ENCODE measurements around the gene LPGAT1. TPM values are rescaled to one million over a fixed set of nuclear protein-coding genes. Genes with fewer than 3 reads are reported as not detected.

Gene LPGAT1
- total RNA-seq, 1 donor from 2014 or later = 5.7 TPM

DNA sequence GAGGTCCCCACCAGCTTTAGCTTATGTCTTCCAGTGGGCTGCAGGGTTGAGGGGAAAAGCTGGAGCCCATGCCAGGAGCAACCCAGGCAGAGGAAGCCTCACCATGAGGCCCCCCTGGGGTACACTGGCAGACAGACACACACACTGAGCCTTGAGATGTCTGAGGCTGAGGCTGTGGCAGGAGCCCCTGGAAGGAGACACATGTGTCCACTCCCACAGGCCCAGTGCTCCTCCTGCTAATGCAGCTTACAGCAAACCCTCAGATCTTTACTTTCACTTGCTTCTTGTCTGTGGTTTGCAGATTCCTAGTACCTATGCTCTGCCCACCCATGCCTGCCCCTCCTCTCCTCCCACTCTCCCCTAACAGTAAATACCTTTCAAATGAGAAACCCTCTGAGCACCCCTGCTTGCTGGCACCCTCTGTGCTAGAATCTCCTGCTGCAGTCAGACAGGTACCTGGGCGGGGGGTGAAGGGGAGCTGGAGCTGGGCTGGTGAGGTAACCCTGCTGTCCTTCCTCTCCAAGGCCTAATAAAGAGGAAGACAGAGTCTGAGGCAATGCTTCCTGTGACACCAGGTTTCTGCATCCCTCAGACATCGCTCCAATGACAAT lies 91.8 kb downstream of the LPGAT1 start:
- peaks cover 35% of the 10 kb centered on the region for H3K4me1 Mint-ChIP-seq
- DNase-seq (ENCODE audit: low spot score) = no peak
- H3K36me3 Mint-ChIP-seq = no peaks in the 10 kb centered on the region
- no peaks in the 10 kb centered on the region for H3K9me3 Mint-ChIP-seq
- H4K20me1 ChIP-seq (ENCODE audit: low read depth) = no peaks in the 10 kb centered on the region
- peaks cover 26% of the 10 kb centered on the region for H3K27me3 Mint-ChIP-seq (ENCODE audit: insufficient read depth, low read depth)
- no peak overlapping the region for H3K9ac ChIP-seq
- H3K4me2 ChIP-seq = no peak overlapping the region
- H3K27ac ChIP-seq = no peak overlapping the region
- no peaks in the 10 kb centered on the region for H3K9me3 ChIP-seq (ENCODE audit: low read depth)
- TF ChIP-seq EZH2phosphoT487 (IDR thresholded peaks at IDR 0.05) = no peak
- TF ChIP-seq, protein P1, sequence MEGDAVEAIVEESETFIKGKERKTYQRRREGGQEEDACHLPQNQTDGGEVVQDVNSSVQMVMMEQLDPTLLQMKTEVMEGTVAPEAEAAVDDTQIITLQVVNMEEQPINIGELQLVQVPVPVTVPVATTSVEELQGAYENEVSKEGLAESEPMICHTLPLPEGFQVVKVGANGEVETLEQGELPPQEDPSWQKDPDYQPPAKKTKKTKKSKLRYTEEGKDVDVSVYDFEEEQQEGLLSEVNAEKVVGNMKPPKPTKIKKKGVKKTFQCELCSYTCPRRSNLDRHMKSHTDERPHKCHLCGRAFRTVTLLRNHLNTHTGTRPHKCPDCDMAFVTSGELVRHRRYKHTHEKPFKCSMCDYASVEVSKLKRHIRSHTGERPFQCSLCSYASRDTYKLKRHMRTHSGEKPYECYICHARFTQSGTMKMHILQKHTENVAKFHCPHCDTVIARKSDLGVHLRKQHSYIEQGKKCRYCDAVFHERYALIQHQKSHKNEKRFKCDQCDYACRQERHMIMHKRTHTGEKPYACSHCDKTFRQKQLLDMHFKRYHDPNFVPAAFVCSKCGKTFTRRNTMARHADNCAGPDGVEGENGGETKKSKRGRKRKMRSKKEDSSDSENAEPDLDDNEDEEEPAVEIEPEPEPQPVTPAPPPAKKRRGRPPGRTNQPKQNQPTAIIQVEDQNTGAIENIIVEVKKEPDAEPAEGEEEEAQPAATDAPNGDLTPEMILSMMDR (IDR thresholded peaks at IDR 0.05) = no peak
- TF ChIP-seq EZH2 (IDR thresholded peaks at IDR 0.05) = no peak
- no peaks in the 10 kb centered on the region for H3F3A ChIP-seq (ENCODE audit: low read depth)
- H3K79me2 ChIP-seq (ENCODE audit: low read depth) = no peaks in the 10 kb centered on the region
- H3K4me3 Mint-ChIP-seq = no peak overlapping the region
- no peak overlapping the region for H2AFZ ChIP-seq (replicated peaks)
- no peak overlapping the region for H3K4me3 ChIP-seq
- H3K36me3 ChIP-seq = no peaks in the 10 kb centered on the region
- H3K27me3 ChIP-seq = no peaks in the 10 kb centered on the region
- H3K4me1 ChIP-seq = peaks cover 6% of the 10 kb centered on the region
- H3K27ac Mint-ChIP-seq = no peak overlapping the region

DNA sequence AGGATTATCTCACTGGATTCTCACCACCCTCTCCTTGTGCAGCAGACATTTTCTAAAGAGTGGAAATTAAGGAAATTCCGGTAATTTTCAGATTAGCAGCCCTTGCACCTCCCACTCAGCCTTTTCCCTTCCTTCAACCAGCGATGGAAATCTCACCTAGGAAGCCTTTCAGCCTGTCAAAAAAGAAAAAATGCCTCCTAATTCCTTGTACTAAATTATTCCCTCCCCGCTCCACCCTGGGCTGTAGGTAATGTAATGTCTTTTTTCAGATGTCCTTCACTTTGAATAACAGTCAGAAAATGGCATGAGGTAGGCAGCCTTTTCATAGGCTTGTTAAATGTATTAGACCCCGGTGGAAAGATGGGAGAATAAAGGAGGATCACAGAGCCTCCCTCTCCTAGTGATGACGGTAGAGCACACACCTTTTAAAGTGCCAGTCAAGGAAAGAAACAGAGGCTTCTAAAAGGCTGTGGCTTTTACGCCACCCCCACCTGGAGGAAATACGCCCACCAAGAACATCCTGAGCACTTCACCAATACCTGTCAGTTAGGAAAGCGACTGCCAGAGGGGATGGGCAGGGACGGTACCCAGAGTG lies 92.4 kb downstream of the LPGAT1 start:
- Mint-ChIP-seq H3K4me3 (no peak overlapping the region), H3K27me3 (ENCODE audit: insufficient read depth, low read depth) (peaks cover 26% of the 10 kb centered on the region), H3K36me3 (no peaks in the 10 kb centered on the region), H3K27ac (no peak overlapping the region), H3K9me3 (no peaks in the 10 kb centered on the region), H3K4me1 (peaks cover 35% of the 10 kb centered on the region)
- Histone ChIP-seq H3K9ac (no peak overlapping the region), H3K27ac (no peak overlapping the region), H3K4me2 (no peak overlapping the region), H3K9me3 (ENCODE audit: low read depth) (no peaks in the 10 kb centered on the region), H3K4me1 (peaks cover 6% of the 10 kb centered on the region), H4K20me1 (ENCODE audit: low read depth) (no peaks in the 10 kb centered on the region), H3K79me2 (ENCODE audit: low read depth) (no peaks in the 10 kb centered on the region), H3K27me3 (no peaks in the 10 kb centered on the region), H2AFZ (replicated peaks) (no peak overlapping the region), H3K4me3 (no peak overlapping the region), H3F3A (ENCODE audit: low read depth) (no peaks in the 10 kb centered on the region), H3K36me3 (no peaks in the 10 kb centered on the region)
- TF ChIP-seq, protein P1 (IDR thresholded peaks at IDR 0.05) = no peak
- TF ChIP-seq EZH2 (IDR thresholded peaks at IDR 0.05) = no peak
- no peak for TF ChIP-seq EZH2phosphoT487 (IDR thresholded peaks at IDR 0.05)
- DNase-seq (ENCODE audit: low spot score) = no peak

DNA sequence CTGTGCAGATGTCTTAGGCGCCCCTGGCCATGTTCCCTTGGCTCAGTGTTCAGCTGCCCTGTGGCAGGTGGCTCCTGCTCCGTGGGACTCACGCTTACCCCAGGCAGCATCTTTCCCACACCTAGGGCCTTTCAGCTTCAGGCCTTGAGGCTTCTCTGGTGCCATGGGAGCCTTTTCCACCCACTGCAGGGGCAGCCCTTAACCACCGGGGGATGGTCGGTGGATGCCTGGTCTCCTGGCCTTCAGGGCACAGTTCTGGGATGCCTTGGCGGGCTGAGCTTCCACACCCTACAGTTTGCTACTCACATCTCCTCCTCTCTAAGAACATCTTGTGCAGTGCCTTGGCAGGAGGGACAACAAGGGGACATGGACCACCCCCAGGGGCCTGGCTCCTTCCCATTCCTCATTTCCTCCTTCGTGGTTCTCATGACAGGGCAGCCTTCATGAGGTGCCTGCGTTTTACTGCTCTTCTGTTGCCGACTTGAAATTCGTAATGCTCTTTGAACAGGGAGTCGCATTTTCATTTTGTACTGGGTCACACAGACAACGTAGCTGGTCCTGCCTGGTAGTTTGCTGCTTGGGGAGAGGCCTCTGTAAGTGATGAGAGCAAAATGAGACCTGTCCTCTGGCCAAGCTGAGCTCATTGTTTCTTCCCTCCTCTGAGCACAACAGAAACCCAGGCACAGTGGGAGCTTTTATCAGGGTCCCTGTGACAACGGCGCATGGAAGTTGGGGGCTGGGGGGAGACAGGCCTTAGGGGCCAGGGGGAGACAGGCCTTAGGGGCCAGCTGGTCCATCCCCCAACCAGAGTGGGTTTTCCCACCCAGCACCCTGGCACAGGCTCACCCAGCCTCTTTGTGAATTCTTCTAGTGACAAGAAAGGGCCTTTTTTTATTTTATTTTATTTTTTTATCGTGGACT lies 93.2 kb downstream of the LPGAT1 start:
- peaks cover 37% of the 10 kb centered on the region for H3K4me1 Mint-ChIP-seq
- H3K27me3 Mint-ChIP-seq (ENCODE audit: insufficient read depth, low read depth) = peaks cover 30% of the 10 kb centered on the region
- Histone ChIP-seq H3K36me3 (no peaks in the 10 kb centered on the region), H3K4me3 (no peak overlapping the region), H3F3A (ENCODE audit: low read depth) (no peaks in the 10 kb centered on the region), H3K4me1 (peaks cover 6% of the 10 kb centered on the region), H3K79me2 (ENCODE audit: low read depth) (no peaks in the 10 kb centered on the region), H3K9ac (no peak overlapping the region), H3K27me3 (no peaks in the 10 kb centered on the region), H3K27ac (no peak overlapping the region), H3K4me2 (no peak overlapping the region), H3K9me3 (ENCODE audit: low read depth) (no peaks in the 10 kb centered on the region), H4K20me1 (ENCODE audit: low read depth) (no peaks in the 10 kb centered on the region), H2AFZ (replicated peaks) (peak overlapping the region; percentile 85)
- TF ChIP-seq EZH2phosphoT487 (IDR thresholded peaks at IDR 0.05) = no peak
- TF ChIP-seq EZH2 (IDR thresholded peaks at IDR 0.05) = no peak
- TF ChIP-seq, protein P1 (IDR thresholded peaks at IDR 0.05) = no peak
- peak overlapping the region; percentile 72 for H3K27ac Mint-ChIP-seq
- DNase-seq (ENCODE audit: low spot score) = no peak
- no peaks in the 10 kb centered on the region for H3K9me3 Mint-ChIP-seq
- no peak overlapping the region for H3K4me3 Mint-ChIP-seq
- no peaks in the 10 kb centered on the region for H3K36me3 Mint-ChIP-seq
